ENCODE results near the gene IPO4. TPM values are rescaled to one million over a fixed set of nuclear protein-coding genes. Genes with fewer than 3 reads are reported as not detected.

IPO4 gene
- total and polyA plus RNA-seq, 10 of the 15 experiments (the other 5 are each of a cell fraction or from before 2014, with no cell fraction given): 7.8 to 139 (median 37.6) TPM

GRCh38 chr14:24132061-24132685 is 56.4 kb downstream of the IPO4 start:
- H2AFZ ChIP-seq (ENCODE audit: control insufficient read depth, low read depth, low read length): no peak overlapping the region

More at GRCh38 chr14:24132061-24132685, 56.4 kb downstream of the IPO4 start:
- DNase-seq (ENCODE audit: low read depth, low spot score) (no peak), FAIRE-seq (no peak), ATAC-seq (no peak)
- Histone ChIP-seq H3K27me3 (replicated peaks in 1 of 2; ENCODE audit: control insufficient read depth in 2 of 2, insufficient read depth in 2 of 2, low read length in 1 of 2) (no peaks in the 10 kb centered on the region), H3K4me1 (ENCODE audit: control insufficient read depth, insufficient read depth, low read length) (peaks cover 28% of the 10 kb centered on the region), H4K20me1 (ENCODE audit: control insufficient read depth, insufficient read depth) (no peaks in the 10 kb centered on the region), H3K79me2 (ENCODE audit: control insufficient read depth, insufficient read depth, low read length) (peaks cover 15% of the 10 kb centered on the region), H3K36me3 (ENCODE audit: control insufficient read depth in 2 of 2, insufficient read depth in 2 of 2, low read length in 1 of 2) (no peaks in the 10 kb centered on the region; a peak in 1 of 4 replicates), H3K27ac (ENCODE audit: control insufficient read depth, insufficient read depth) (no peak overlapping the region), H3K4me3 (no peak overlapping the region), H3K9ac (ENCODE audit: control insufficient read depth, insufficient read depth, low read length) (no peak overlapping the region), H3K9me3 (replicated peaks; ENCODE audit: control insufficient read depth, insufficient read depth, low read length) (no peaks in the 10 kb centered on the region), H3K4me2 (ENCODE audit: control insufficient read depth, insufficient read depth) (no peak overlapping the region; the same call in 1 of the 2 replicates)
- TF ChIP-seq ATF2 (IDR thresholded peaks at IDR 0.05; ENCODE audit: low read length) (no peak), SIX5 (IDR thresholded peaks at IDR 0.05; ENCODE audit: low read depth, low read length, severe bottlenecking) (no peak), SP1 (IDR thresholded peaks at IDR 0.05; ENCODE audit: low read depth, low read length) (no peak), TCF12 (IDR thresholded peaks at IDR 0.05; ENCODE audit: low read depth, low read length) (0 out of 2 replicates have a peak, but pooled peaks have one; percentile 29)
- WGBS (ENCODE audit: insufficient coverage, insufficient replicate concordance, low lambda C conversion rate, missing lambda C conversion rate): 46% methylated on average over 24 of the region's 24 CpGs
- no TSS peak for BruUV-seq (replicated peaks)
- RAD21 ChIA-PET (ENCODE audit: unreplicated experiment): no interaction called here
- in situ Hi-C loops (cut with MboI) (no loop called here), intact Hi-C loops (cut with micrococcal nuclease; ENCODE audit: unreplicated experiment) (no loop called here)
- SMC1A ChIA-PET (ENCODE audit: uncharacterized antibody, unreplicated experiment): interaction anchor here (0.9 kb wide), 2 partner anchors 9 to 18 kb away, joined by 3 to 4 read pairs; no protein-coding TSS in a partner anchor
- CTCF ChIA-PET: interaction anchor here (1.6 kb wide), 1 partner anchor 41 kb away, joined by 4 read pairs; no protein-coding TSS in a partner anchor
- POLR2A ChIA-PET: interaction anchor here (11.6 kb wide), 1 partner anchor 11 kb away, joined by 276 read pairs; the partner anchor contains the start of genes DCAF11 and NRL

All from GM12878 (cell line).